K562 (cell line): Measurements from ENCODE around the gene ZFPM1. TPM values are rescaled to one million over a fixed set of nuclear protein-coding genes. Genes with fewer than 3 reads are reported as not detected.

ENCODE experiments used
- CCAR2 ChIP-seq: fragments of 200-400 bp; formaldehyde crosslinking; IDR thresholded peaks from 2 replicates; pipeline ENCODE4 v1.6.1; 2017; ENCODE audit warnings: mild to moderate bottlenecking, low read depth, low read length
- CTBP1 ChIP-seq: fragments of 450-650 bp; IDR thresholded peaks from 2 replicates; pipeline ENCODE4 v1.6.1; 2016; ENCODE audit warnings: borderline replicate concordance
- PATZ1 ChIP-seq: fragments of 250-450 bp; sonication (Bioruptor Pico); IDR thresholded peaks from 2 replicates; pipeline ENCODE4 v1.5.0; 2020; ENCODE audit warnings: mild to moderate bottlenecking, borderline replicate concordance
- RREB1 ChIP-seq: fragments of 250-450 bp; sonication (Bioruptor Pico); IDR thresholded peaks from 2 replicates; pipeline ENCODE4 v1.4.0; 2020
- SMAD4 ChIP-seq: fragments of 250-450 bp; sonication (Bioruptor Pico); conservative IDR thresholded peaks from 2 replicates; pipeline ENCODE4 v1.8.0; 2021; ENCODE audit warnings: inconsistent platforms, mild to moderate bottlenecking, moderate library complexity
- SREBF2 ChIP-seq: sonication (generic); formaldehyde crosslinking; IDR thresholded peaks from 2 replicates; pipeline ENCODE4 v1.4.0; 2020; ENCODE audit warnings: mild to moderate bottlenecking, missing genetic modification reagents
- polyA plus RNA-seq, 8 experiments: library from polyadenylated mRNA; depleted of rRNA in 4 of 8; stranded (reverse) in 5 of 8; unstranded in 3 of 8; fragments of >200 nt; fragmentation: Nextera tagmentation in 2 of 8; fragmentation: Illumina TruSeq in 1 of 8; extraction: Ambion mirVana in 2 of 8; extraction: Trizol in 1 of 8; gene quantifications; 2 replicates each; pipeline versions ENCODE4 v1.2.1 to v1.2.3, GENCODE V29; 2011 to 2014; ENCODE audit warnings: inconsistent platforms in 1 of 8, missing spikeins in 1 of 8
- total RNA-seq, 7 experiments: library from RNA; depleted of rRNA in 6 of 7; stranded (reverse); fragments of >200 nt in 6 of 7; fragmentation: Illumina TruSeq in 2 of 7; extraction: Trizol in 2 of 7; gene quantifications; 2 replicates each; pipeline versions ENCODE4 v1.2.1 to v1.2.3, GENCODE V29; 2011 to 2021; ENCODE audit warnings: low replicate concordance in 1 of 7

The ZFPM1 gene
- total and polyA plus RNA-seq, 9 of the 15 experiments (the other 6 are each of a cell fraction or from before 2014, with no cell fraction given): 0.03 to 35.9 (median 1.4) TPM

GRCh38 chr16:88499292-88499691, 46.2 kb downstream of the ZFPM1 start (continued):
- no peak for TF ChIP-seq RREB1 (CRISPR knock-in tag)
- no peak for TF ChIP-seq SMAD4 (CRISPR knock-in tag)
- TF ChIP-seq PATZ1 (CRISPR knock-in tag): no peak
- no peak for TF ChIP-seq SREBF2 (CRISPR knock-in tag)
- TF ChIP-seq CCAR2: no peak
- TF ChIP-seq CTBP1: no peak
- TF ChIP-seq, all 486 proteins: peak for 7
